GM23338 (cell line): ENCODE data around the gene ESPN. TPM values are rescaled to one million over a fixed set of nuclear protein-coding genes. Genes with fewer than 3 reads are reported as not detected.

Experiments used
- ATAC-seq: fragments of 200-7000 bp; cut with Tn5 transposase; 3 replicates; pipeline ENCODE4 v1.9.1; 2020
- DNase-seq: peaks from one replicate; pipeline ENCODE4 v3.0.0-alpha.2; 2015; ENCODE audit warnings: low spot score
- H2AFZ ChIP-seq: fragments of 200-600 bp; sonication (generic); 2 replicates; pipeline ENCODE4 v1.8.0; 2016; ENCODE audit warnings: antibody characterized with exemption, mild to moderate bottlenecking, moderate library complexity
- H3F3A ChIP-seq: fragments of 200-600 bp; sonication (generic); replicated peaks from 2 replicates; pipeline ENCODE4 v1.8.0; 2017; ENCODE audit warnings: antibody characterized with exemption, mixed run types, low read depth
- H3K27ac ChIP-seq: fragments of 200-600 bp; sonication (generic); 2 replicates; pipeline ENCODE4 v1.6.1; 2016; ENCODE audit warnings: low read depth
- H3K27me3 ChIP-seq: fragments of 200-600 bp; sonication (generic); 2 replicates; pipeline ENCODE4 v1.8.0; 2016; ENCODE audit warnings: mild to moderate bottlenecking, mixed run types, moderate library complexity; ENCODE audit not compliant: insufficient read depth
- H3K36me3 ChIP-seq: fragments of 200-600 bp; sonication (generic); 2 replicates; pipeline ENCODE4 v1.8.0; 2016; ENCODE audit warnings: mild to moderate bottlenecking; ENCODE audit not compliant: insufficient read depth
- H3K4me1 ChIP-seq: fragments of 200-600 bp; sonication (generic); 2 replicates; pipeline ENCODE4 v1.8.0; 2016; ENCODE audit warnings: mild to moderate bottlenecking, moderate library complexity; ENCODE audit not compliant: insufficient read depth
- H3K4me2 ChIP-seq: fragments of 200-600 bp; sonication (generic); 2 replicates; pipeline ENCODE4 v1.7.1; 2017; ENCODE audit warnings: mixed run types
- H3K4me3 ChIP-seq: fragments of 200-600 bp; sonication (generic); 2 replicates; pipeline ENCODE4 v1.6.1; 2016; ENCODE audit warnings: mixed run types
- H3K79me2 ChIP-seq: fragments of 200-600 bp; sonication (generic); replicated peaks from 2 replicates; pipeline ENCODE4 v1.8.0; 2017; ENCODE audit warnings: mild to moderate bottlenecking; ENCODE audit not compliant: insufficient read depth
- H3K9me2 ChIP-seq: fragments of 200-600 bp; sonication (generic); 2 replicates; pipeline ENCODE4 v1.8.0; 2017; ENCODE audit not compliant: insufficient read depth
- H4K20me1 ChIP-seq: fragments of 200-600 bp; sonication (generic); replicated peaks from 2 replicates; pipeline ENCODE4 v1.8.0; 2017; ENCODE audit warnings: mild to moderate bottlenecking; ENCODE audit not compliant: insufficient read depth
- H3K27ac Mint-ChIP-seq: 2 replicates; pipeline ENCODE4 v1.8.0; 2020; ENCODE audit warnings: inconsistent platforms, mild to moderate bottlenecking, moderate library complexity, mixed read lengths
- H3K27me3 Mint-ChIP-seq: 3 replicates; pipeline ENCODE4 v1.8.0; 2022; ENCODE audit warnings: low read depth, mild to moderate bottlenecking, moderate library complexity, mixed read lengths, inconsistent platforms; ENCODE audit not compliant: insufficient read depth, poor library complexity
- H3K36me3 Mint-ChIP-seq: 3 replicates; pipeline ENCODE4 v1.8.0; 2021; ENCODE audit warnings: low read depth, mild to moderate bottlenecking, inconsistent platforms, moderate library complexity, mixed read lengths
- H3K4me1 Mint-ChIP-seq: 3 replicates; pipeline ENCODE4 v1.8.0; 2020; ENCODE audit warnings: mild to moderate bottlenecking, inconsistent platforms, mixed read lengths
- H3K4me3 Mint-ChIP-seq: 3 replicates; pipeline ENCODE4 v1.8.0; 2021; ENCODE audit warnings: moderate library complexity, mild to moderate bottlenecking, inconsistent platforms, mixed read lengths
- H3K9me3 Mint-ChIP-seq: 3 replicates; pipeline ENCODE4 v1.8.0; 2020; ENCODE audit warnings: moderate library complexity, mild to moderate bottlenecking, inconsistent platforms, mixed read lengths
- CREB1 ChIP-seq: fragments of 250-450 bp; sonication (Bioruptor Pico); IDR thresholded peaks from 2 replicates; pipeline ENCODE4 v1.5.0; 2020; ENCODE audit warnings: low read depth, mild to moderate bottlenecking, moderate library complexity
- CTCF ChIP-seq, 2 experiments: fragments of 200-600 bp in 1 of 2; sonication (generic) in 1 of 2; conservative IDR thresholded peaks; 2 replicates each; pipeline versions ENCODE4 v1.5.1 to v1.6.1; 2016 to 2017; ENCODE audit warnings: antibody characterized with exemption in 2 of 2, low read depth in 2 of 2, mild to moderate bottlenecking in 2 of 2, moderate library complexity in 1 of 2
- ETS1 ChIP-seq: IDR thresholded peaks from 2 replicates; pipeline ENCODE4 v1.6.1; 2016; ENCODE audit warnings: antibody characterized with exemption
- EZH2 ChIP-seq: fragments of 200-600 bp; sonication (generic); IDR thresholded peaks from one replicate; pipeline ENCODE4 v1.8.0; 2017; ENCODE audit warnings: antibody characterized with exemption, mild to moderate bottlenecking, low read depth; ENCODE audit not compliant: unreplicated experiment
- EZH2phosphoT487 ChIP-seq: fragments of 200-600 bp; sonication (generic); IDR thresholded peaks from one replicate; pipeline ENCODE4 v1.8.1; 2018; ENCODE audit warnings: antibody characterized with exemption; ENCODE audit not compliant: unreplicated experiment
- JUNB ChIP-seq: IDR thresholded peaks from one replicate; pipeline ENCODE4 v1.6.1; 2016; ENCODE audit warnings: antibody characterized with exemption; ENCODE audit not compliant: unreplicated experiment
- NANOG ChIP-seq: IDR thresholded peaks from 2 replicates; pipeline ENCODE4 v1.6.1; 2016; ENCODE audit warnings: antibody characterized with exemption, borderline replicate concordance
- POLR2AphosphoS5 ChIP-seq: IDR thresholded peaks from 2 replicates; pipeline ENCODE4 v1.6.1; 2016; ENCODE audit warnings: antibody characterized with exemption, low read depth
- REST ChIP-seq: IDR thresholded peaks from one replicate; pipeline ENCODE4 v1.6.1; 2018; ENCODE audit warnings: antibody characterized with exemption; ENCODE audit not compliant: unreplicated experiment
- STAT1 ChIP-seq: IDR thresholded peaks from one replicate; pipeline ENCODE4 v1.6.1; 2016; ENCODE audit warnings: antibody characterized with exemption; ENCODE audit not compliant: unreplicated experiment
- ZNF114 ChIP-seq: fragments of 250-450 bp; sonication (Bioruptor Pico); IDR thresholded peaks from 2 replicates; pipeline ENCODE4 v1.5.0; 2020; ENCODE audit warnings: mild to moderate bottlenecking, moderate library complexity
- ZNF331 ChIP-seq: fragments of 250-450 bp; sonication (Bioruptor Pico); IDR thresholded peaks from 2 replicates; pipeline ENCODE4 v1.5.0; 2020; ENCODE audit warnings: low read depth, mild to moderate bottlenecking, moderate library complexity
- ZNF462 ChIP-seq: fragments of 250-450 bp; sonication (Bioruptor Pico); IDR thresholded peaks from 2 replicates; pipeline ENCODE4 v1.5.0; 2020; ENCODE audit warnings: mild to moderate bottlenecking, moderate library complexity
- polyA plus RNA-seq: library from polyadenylated mRNA; unstranded; fragments of >200 nt; fragmentation: Nextera tagmentation; extraction: Ambion mirVana; gene quantifications from 2 replicates; pipeline ENCODE4 v1.2.1, GENCODE V29; 2016
- total RNA-seq: library from RNA; depleted of rRNA; stranded (reverse); fragments of >200 nt; shearing (Covaris generic); gene quantifications from 2 replicates; pipeline ENCODE4 v1.2.3, GENCODE V29; 2014

Gene ESPN
- total and polyA plus RNA-seq, 2 experiments from 2014 or later, result 12.2 to 13.6 TPM

- Histone ChIP-seq H3K4me2 (no peak overlapping the region), H3F3A (no peaks in the 10 kb centered on the region), H3K79me2 (no peaks in the 10 kb centered on the region), H3K4me1 (no peaks in the 10 kb centered on the region), H3K9me2 (no peaks in the 10 kb centered on the region), H3K36me3 (no peaks in the 10 kb centered on the region), H4K20me1 (no peaks in the 10 kb centered on the region), H3K27ac (no peak overlapping the region), H2AFZ (no peak overlapping the region), H3K4me3 (no peak overlapping the region), H3K27me3 (peaks cover 13% of the 10 kb centered on the region)
- Mint-ChIP-seq H3K27ac (no peak overlapping the region), H3K36me3 (no peaks in the 10 kb centered on the region), H3K4me1 (peaks cover 17% of the 10 kb centered on the region), H3K27me3 (peaks cover 33% of the 10 kb centered on the region), H3K4me3 (no peak overlapping the region), H3K9me3 (no peaks in the 10 kb centered on the region)
- TF ChIP-seq POLR2AphosphoS5 (no peak), JUNB (no peak), ZNF114 (CRISPR knock-in tag) (no peak), ETS1 (no peak), ZNF331 (no peak), CREB1 (CRISPR knock-in tag) (no peak), CTCF (conservative IDR thresholded peaks at IDR 0.05; ENCODE audit: low read depth in 2 of 2) (no peak), STAT1 (no peak), NANOG (no peak), EZH2phosphoT487 (no peak), REST (no peak), ZNF462 (CRISPR knock-in tag) (no peak), EZH2 (no peak)
- no peak for DNase-seq
- no peak for ATAC-seq
Observed at GRCh38 chr1:6435129-6435528, 10.6 kb downstream of the ESPN start.
